Left renal cortex interstitium (tissue), 4 donors: ENCODE results near the gene FIBCD1. TPM values are rescaled to one million over a fixed set of nuclear protein-coding genes. Genes with fewer than 3 reads are reported as not detected.
A peak's percentile ranks its signal among the peaks of the same experiment; 100 is the strongest.

ENCODE experiments used
- DNase-seq, 4 donors: peaks; one replicate each; pipeline ENCODE4 v3.0.0-alpha.2; 2013; ENCODE audit warnings: low read depth in 4 of 4, low spot score in 2 of 4, missing footprints in 1 of 4
- polyA plus RNA-seq, 4 donors: library from polyadenylated mRNA; unstranded; fragments of 120-200 nt; gene quantifications; one replicate each; pipeline ENCODE4 v1.2.1, GENCODE V29; 2013; ENCODE audit not compliant: insufficient read length in 4 of 4

The FIBCD1 gene
- polyA plus RNA-seq, 4 donors, result 0.29 to 0.54 (median 0.38) TPM

DNA sequence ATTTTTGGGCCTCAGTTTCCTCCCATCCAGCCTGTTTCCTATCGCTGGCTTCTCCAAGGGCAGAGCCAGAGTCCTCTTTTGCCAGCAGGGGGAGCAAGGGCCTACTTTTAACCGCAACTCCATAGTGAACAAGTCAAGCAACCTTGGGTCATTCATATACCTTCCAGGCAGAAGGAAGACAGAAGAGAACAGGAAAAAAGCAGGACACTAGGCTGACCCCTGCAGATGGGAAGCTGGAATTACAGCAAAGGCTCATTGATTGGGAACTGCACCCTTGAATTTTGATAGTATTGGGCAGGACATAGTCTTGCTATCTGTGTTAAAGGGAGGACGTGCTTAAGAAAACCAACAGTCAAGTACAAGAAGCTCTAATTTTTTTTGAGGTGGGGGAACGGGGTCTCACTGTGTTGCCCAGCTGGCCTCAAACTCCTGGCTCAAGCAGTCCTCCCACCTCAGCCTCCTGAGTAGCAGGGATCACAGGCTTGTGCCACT lies 72.5 kb downstream of the FIBCD1 start:
- DNase-seq, result peak in 2 of 4 donors; percentile 52 to 81

GRCh38 chr9:130865921-130866320 lies 73.1 kb downstream of the FIBCD1 start:
- no peak for DNase-seq

GRCh38 chr9:130864541-130864940 lies 74.5 kb downstream of the FIBCD1 start:
- no peak for DNase-seq

DNA sequence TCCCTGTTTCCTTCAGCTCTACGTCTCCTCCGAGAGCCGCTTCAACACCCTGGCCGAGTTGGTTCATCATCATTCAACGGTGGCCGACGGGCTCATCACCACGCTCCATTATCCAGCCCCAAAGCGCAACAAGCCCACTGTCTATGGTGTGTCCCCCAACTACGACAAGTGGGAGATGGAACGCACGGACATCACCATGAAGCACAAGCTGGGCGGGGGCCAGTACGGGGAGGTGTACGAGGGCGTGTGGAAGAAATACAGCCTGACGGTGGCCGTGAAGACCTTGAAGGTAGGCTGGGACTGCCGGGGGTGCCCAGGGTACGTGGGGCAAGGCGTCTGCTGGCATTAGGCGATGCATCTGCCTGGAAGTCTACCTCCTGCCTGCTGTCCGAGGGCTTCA lies 76.3 kb downstream of the FIBCD1 start:
- no peak for DNase-seq

DNA sequence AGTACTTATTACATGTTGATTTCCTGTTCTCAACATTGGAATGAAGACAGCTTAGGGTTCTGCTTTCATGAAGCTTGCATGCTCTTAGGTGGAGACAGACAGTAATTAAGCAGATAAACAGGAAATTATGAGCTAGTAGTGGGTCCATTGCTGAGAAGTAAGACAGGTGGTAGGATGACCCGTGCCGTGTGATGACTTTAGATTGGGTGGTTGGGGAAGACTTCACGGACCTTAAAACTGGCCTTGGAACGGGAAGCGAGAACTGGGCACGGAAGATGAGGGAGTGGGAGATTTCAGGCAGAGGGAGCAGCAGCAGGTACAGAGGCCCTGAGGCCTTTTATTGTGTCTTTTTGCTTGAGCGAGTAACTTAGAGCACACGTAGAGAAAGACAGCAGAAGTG lies 76.8 kb downstream of the FIBCD1 start:
- DNase-seq, result no peak

DNA sequence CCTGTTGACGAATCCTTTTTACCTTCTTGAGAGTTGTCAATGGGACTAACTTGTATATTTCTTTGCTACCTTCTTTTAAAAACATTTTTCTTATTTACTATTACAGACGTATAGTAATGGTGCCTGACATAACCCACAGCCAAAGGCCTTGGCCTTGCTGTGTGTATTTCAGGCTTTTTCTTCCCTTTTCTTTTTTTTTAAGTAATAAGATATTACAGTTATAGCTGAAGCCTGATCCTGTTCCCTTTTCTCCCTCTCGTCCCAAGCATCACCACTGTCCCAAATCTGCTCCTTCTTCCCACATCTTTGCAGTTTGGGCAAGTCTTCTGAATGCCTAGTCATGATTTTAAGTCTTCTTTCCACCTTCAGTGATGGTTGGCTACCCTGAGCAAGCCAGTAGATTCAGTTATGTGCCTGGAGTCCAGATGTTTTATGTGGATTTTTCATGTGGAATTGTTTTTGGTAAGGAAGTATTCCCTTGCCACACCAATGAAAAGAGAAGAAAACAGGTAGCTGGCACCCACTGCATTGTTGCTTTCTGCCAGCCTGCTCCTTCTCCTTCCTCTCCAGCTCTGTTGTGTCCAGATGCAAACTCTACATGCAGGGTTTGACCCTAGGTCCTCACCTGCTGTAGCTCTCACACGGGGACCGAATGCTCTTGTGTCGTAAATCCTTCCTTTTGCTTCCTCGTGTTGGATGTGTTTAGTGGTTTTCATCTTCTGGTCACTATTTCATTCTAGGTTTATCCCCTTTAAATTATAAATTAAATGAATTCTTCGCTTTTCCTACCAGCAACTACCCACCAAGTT lies 77.5 kb downstream of the FIBCD1 start:
- DNase-seq, result no peak

DNA sequence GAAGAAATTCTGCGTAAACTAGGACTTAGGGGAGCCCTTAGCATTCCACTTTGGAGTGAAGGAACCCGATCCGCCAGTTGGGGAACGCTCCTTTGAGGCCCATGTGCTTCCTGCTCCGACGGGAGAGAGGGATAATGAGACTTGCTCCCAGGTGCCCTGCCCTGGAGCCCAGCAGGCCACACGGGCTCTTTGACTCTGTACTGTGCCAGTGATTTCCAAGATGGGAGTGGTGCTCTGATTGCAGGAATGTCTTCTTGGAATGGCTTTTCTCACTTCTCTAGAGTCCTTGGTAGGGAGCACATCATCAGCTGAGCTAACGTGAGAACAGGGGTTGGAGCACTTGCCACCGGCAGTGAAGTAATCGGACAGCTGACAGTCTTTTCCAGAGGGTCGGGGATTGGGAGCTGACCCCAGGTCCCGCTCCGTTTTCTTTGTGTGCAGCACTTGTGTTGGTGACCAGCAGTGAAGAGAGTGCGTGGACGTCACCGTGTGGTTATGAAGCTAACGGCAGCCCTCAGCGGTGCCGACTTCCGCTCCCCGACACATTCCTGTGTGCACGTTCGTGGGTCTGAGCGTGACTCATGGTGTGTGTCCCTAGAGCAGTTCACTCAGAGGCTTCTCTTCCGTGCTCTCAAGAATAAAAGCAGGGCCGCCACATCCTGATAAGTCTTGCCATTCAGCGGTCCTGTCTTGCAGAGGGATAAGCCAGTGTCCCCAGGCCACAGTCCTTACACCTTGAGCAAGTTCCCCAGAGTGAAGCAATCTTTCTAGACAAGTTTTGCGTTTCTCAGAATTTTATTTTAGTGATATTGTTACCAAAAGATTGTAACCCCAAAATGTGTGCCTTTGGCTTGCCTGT lies 78.4 kb downstream of the FIBCD1 start:
- no peak for DNase-seq

DNA sequence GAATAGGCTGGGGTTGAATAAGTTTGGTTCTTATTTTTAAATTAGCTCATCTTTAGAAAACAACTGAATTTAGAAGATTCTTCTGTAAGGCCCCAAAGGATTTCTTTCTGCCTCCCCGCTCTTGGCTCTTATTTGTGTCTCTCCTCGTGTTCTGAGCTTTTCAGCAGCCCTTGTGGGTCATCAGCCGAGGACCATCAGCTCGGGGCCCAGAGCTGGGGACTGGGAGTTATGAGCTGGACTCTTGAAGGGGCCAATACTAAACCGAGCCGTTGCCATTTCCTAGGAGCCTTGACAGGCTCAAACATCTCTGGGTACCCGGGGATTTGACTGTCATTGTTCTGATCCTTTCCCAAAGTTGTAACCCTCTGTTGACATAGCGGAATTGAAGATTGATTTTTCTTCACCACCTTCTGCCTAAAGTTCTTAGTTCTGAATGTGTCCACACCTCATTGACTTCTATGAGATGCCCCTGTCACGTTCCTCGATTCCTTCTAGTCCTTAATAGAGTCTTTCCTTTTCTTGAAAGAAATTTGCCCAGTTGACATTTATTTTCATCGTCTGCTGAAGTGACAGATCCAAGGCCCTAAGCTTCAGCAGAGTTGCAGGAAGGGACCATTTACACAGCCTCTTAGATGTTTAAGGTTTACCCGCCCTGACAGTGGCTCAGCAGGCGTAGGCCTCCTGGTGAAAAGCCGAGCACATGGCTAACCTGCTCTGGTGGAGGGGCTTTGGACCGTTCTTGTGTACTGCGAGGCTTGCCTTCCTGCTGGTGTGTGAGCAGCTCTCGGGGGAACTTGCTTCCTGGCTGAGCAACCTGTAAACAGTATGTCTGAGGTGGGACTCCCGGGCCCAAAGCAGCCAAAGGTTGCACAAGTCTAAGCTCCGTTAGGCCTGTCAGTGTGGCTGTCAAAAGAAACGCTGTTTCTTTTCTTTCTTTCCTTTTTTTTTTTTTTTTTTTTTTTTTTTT lies 80.0 kb downstream of the FIBCD1 start:
- DNase-seq, result no peak

- DNase-seq, result no peak
Observed at GRCh38 chr9:130857864-130858738, 80.9 kb downstream of the FIBCD1 start.

DNA sequence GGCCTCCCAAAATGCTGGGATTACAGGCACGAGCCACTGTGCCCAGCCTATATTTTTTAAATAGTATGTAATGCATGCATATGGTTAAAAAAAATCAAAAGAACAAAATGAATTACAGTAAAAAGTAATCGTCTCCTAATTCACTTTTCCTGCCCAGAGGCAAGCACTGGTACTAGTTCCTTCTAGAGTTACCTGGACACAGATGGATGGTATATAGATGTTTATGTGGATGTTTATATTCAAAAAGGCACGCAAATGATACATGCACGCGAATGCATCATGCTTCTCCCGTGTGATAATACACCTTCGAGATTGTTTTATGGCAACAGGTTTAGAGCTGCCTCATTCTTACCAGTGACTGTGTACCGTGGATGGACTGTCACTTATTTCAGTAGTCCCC lies 82.6 kb downstream of the FIBCD1 start:
- no peak for DNase-seq

GRCh38 chr9:130854835-130855234 lies 84.2 kb downstream of the FIBCD1 start:
- DNase-seq, result no peak

DNA sequence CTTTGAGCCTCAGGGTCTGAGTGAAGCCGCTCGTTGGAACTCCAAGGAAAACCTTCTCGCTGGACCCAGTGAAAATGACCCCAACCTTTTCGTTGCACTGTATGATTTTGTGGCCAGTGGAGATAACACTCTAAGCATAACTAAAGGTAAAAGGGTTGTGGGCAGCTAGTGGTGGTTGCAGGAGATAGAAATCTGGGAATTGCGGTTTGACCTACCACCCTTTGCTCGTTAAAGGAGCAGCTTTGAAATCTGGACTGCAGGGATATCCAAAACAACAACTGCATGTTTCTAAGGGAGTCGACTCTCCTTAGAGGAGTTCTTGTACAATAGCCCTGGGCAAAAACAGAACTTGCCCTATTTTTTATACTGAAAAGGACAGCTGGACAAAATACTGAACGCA lies 85.0 kb downstream of the FIBCD1 start:
- DNase-seq, result no peak

GRCh38 chr9:130852801-130853200 lies 86.2 kb downstream of the FIBCD1 start:
- no peak for DNase-seq

Other genes starting within 250 kb of the FIBCD1 start
- 10 to 100 TPM; 39.1 to 54.4 (median 43.5) TPM for gene EXOSC2, start 245.5 kb downstream of the FIBCD1 start, polyA plus RNA-seq
- 10 to 100 TPM; 71.1 to 89.4 (median 82.5) TPM for gene ABL1, start 104.0 kb downstream of the FIBCD1 start, polyA plus RNA-seq
- under 1 TPM; 0.32 to 0.81 (median 0.49) TPM for gene QRFP, start 42.4 kb downstream of the FIBCD1 start, polyA plus RNA-seq
- 10 to 100 TPM; 23.6 to 38.8 (median 28.7) TPM for gene LAMC3, start 69.9 kb upstream of the FIBCD1 start, polyA plus RNA-seq
- 100 to 1,000 TPM; 364 to 376 (median 370) TPM for gene AIF1L, start 157.3 kb upstream of the FIBCD1 start, polyA plus RNA-seq
- gene NUP214, start 186.3 kb upstream of the FIBCD1 start, polyA plus RNA-seq, result 10 to 100 TPM; 39.8 to 68.5 (median 55.0) TPM